ENCODE measurements around the gene SSH2.

- TF ChIP-seq, protein P1, sequence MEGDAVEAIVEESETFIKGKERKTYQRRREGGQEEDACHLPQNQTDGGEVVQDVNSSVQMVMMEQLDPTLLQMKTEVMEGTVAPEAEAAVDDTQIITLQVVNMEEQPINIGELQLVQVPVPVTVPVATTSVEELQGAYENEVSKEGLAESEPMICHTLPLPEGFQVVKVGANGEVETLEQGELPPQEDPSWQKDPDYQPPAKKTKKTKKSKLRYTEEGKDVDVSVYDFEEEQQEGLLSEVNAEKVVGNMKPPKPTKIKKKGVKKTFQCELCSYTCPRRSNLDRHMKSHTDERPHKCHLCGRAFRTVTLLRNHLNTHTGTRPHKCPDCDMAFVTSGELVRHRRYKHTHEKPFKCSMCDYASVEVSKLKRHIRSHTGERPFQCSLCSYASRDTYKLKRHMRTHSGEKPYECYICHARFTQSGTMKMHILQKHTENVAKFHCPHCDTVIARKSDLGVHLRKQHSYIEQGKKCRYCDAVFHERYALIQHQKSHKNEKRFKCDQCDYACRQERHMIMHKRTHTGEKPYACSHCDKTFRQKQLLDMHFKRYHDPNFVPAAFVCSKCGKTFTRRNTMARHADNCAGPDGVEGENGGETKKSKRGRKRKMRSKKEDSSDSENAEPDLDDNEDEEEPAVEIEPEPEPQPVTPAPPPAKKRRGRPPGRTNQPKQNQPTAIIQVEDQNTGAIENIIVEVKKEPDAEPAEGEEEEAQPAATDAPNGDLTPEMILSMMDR (conservative IDR thresholded peaks at IDR 0.05 in 1 of 2, IDR thresholded peaks at IDR 0.05 in 1 of 2; ENCODE audit: extremely low read depth in 1 of 2, insufficient read depth in 1 of 2, low read depth in 1 of 2, low read length in 2 of 2): no peak
- no peak for TF ChIP-seq EZH2 (IDR thresholded peaks at IDR 0.05; ENCODE audit: borderline replicate concordance, low read length)
Observed at GRCh38 chr17:29820425-29820824, 109.6 kb downstream of the SSH2 start.

Measured in mammary epithelial cell (primary cell).